A673 (cell line): ENCODE measurements around the gene FANCL.

ENCODE experiments used
- EZH2 ChIP-seq: fragments of 200-600 bp; sonication (generic); IDR thresholded peaks from 2 replicates; pipeline ENCODE4 v1.6.1; 2017; ENCODE audit warnings: borderline replicate concordance, low read depth, mild to moderate bottlenecking, mixed read lengths, antibody characterized with exemption, low read length; ENCODE audit not compliant: poor library complexity, severe bottlenecking
- TF ChIP-seq, protein P1 (sequence below): fragments of 300-800, 200-600 bp; sonication (generic); conservative IDR thresholded peaks from 2 replicates; pipeline ENCODE4 v1.5.1; 2017; ENCODE audit warnings: low read depth, mild to moderate bottlenecking, antibody characterized with exemption, low read length, moderate library complexity, mixed read lengths

GRCh38 chr2:58227171-58227917 is 13.8 kb downstream of the FANCL start:
- TF ChIP-seq, protein P1, sequence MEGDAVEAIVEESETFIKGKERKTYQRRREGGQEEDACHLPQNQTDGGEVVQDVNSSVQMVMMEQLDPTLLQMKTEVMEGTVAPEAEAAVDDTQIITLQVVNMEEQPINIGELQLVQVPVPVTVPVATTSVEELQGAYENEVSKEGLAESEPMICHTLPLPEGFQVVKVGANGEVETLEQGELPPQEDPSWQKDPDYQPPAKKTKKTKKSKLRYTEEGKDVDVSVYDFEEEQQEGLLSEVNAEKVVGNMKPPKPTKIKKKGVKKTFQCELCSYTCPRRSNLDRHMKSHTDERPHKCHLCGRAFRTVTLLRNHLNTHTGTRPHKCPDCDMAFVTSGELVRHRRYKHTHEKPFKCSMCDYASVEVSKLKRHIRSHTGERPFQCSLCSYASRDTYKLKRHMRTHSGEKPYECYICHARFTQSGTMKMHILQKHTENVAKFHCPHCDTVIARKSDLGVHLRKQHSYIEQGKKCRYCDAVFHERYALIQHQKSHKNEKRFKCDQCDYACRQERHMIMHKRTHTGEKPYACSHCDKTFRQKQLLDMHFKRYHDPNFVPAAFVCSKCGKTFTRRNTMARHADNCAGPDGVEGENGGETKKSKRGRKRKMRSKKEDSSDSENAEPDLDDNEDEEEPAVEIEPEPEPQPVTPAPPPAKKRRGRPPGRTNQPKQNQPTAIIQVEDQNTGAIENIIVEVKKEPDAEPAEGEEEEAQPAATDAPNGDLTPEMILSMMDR = no peak
- TF ChIP-seq EZH2 = no peak
